ENCODE results near the gene BRF1. TPM values are rescaled to one million over a fixed set of nuclear protein-coding genes. Genes with fewer than 3 reads are reported as not detected.

Gene BRF1
- total and polyA plus RNA-seq, 2 of the 13 experiments (the other 11 are each of a cell fraction or from before 2014, with no cell fraction given), result 5.1 to 11.0 TPM

DNA sequence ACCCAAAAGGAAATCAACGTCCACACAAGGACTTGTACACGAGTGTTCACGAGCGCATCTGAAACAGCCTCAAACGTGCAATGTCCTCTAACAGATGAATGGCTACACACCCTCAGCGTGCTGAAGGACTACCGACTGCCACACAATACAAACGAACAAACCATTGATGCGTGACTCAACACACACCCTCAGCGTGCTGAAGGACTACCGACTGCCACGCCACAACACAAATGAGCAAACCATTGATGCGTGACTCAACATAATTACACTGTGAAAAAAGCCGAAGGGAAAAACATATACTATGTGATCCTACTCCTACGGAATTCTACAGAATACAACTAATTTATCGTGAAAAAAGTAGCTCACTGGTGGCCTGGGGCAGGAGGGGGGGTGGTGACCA, 77.5 kb downstream of the BRF1 start:
- CTCF ChIA-PET (ENCODE audit: low intra/inter-chr PET ratio, low total read pairs), result no interaction called here

GRCh38 chr14:105221598-105222178, 79.1 kb downstream of the BRF1 start:
- intact Hi-C loops (cut with micrococcal nuclease; ENCODE audit: unreplicated experiment) (no loop called here), in situ Hi-C loops (cut with HindIII; ENCODE audit: extremely low pct_ligation_motif_present, low pct_unique_long_range_greater_than_20kb) (no loop called here)
- no TSS peak for BruUV-seq (replicated peaks)
- FAIRE-seq (no peak), DNase-seq (ENCODE audit: low spot score) (no peak), ATAC-seq (no peak)
- Histone ChIP-seq H3K79me2 (ENCODE audit: insufficient read depth, low read length) (no peaks in the 10 kb centered on the region), H3K27ac (ENCODE audit: extremely low read length, insufficient read depth, low read length) (no peak overlapping the region), H3K9me3 (ENCODE audit: low read length) (no peaks in the 10 kb centered on the region), H4K20me1 (ENCODE audit: insufficient read depth, low read length) (no peaks in the 10 kb centered on the region), H3K27me3 (ENCODE audit: control insufficient read depth in 1 of 2, insufficient read depth in 2 of 2, low read length in 2 of 2) (no peaks in the 10 kb centered on the region), H3K4me3 (replicated peaks in 1 of 3; ENCODE audit: insufficient read depth in 1 of 3, low read depth in 2 of 3, low read length in 3 of 3) (no peak overlapping the region), H3K9ac (ENCODE audit: insufficient read depth, low read depth, low read length) (no peak overlapping the region), H3K36me3 (replicated peaks in 1 of 2; ENCODE audit: control insufficient read depth in 1 of 2, insufficient read depth in 2 of 2, low read length in 2 of 2) (peaks cover 19 to 47% of the 10 kb centered on the region in 2 experiments; a peak in 4 of 5 replicates), H3K4me2 (ENCODE audit: low read depth, low read length) (no peak overlapping the region), H3K4me1 (ENCODE audit: insufficient read depth, low read length) (no peaks in the 10 kb centered on the region), H2AFZ (ENCODE audit: low read length) (no peak overlapping the region)
- POLR2A ChIA-PET, result no interaction called here
- CTCF ChIA-PET (ENCODE audit: low intra/inter-chr PET ratio, low total read pairs), result no interaction called here
- WGBS (ENCODE audit: low lambda C conversion rate), result 97% methylated on average over 16 of the region's 27 CpGs
- TF ChIP-seq CBX1 (IDR thresholded peaks at IDR 0.05; ENCODE audit: low read depth) (no peak), SKI (IDR thresholded peaks at IDR 0.05; ENCODE audit: partially characterized antibody) (no peak), ZFX (CRISPR knock-in tag; IDR thresholded peaks at IDR 0.05; ENCODE audit: low read depth) (no peak), SRSF4 (IDR thresholded peaks at IDR 0.05; ENCODE audit: low read depth, low read length, poor library complexity, severe bottlenecking) (no peak), REXO4 (CRISPR knock-in tag; IDR thresholded peaks at IDR 0.05; ENCODE audit: borderline replicate concordance) (no peak), MYC (CRISPR knock-in tag; IDR thresholded peaks at IDR 0.05; ENCODE audit: borderline replicate concordance) (no peak), ZNF256 (CRISPR knock-in tag; conservative IDR thresholded peaks at IDR 0.05) (no peak)
- TF ChIP-seq, protein P1, sequence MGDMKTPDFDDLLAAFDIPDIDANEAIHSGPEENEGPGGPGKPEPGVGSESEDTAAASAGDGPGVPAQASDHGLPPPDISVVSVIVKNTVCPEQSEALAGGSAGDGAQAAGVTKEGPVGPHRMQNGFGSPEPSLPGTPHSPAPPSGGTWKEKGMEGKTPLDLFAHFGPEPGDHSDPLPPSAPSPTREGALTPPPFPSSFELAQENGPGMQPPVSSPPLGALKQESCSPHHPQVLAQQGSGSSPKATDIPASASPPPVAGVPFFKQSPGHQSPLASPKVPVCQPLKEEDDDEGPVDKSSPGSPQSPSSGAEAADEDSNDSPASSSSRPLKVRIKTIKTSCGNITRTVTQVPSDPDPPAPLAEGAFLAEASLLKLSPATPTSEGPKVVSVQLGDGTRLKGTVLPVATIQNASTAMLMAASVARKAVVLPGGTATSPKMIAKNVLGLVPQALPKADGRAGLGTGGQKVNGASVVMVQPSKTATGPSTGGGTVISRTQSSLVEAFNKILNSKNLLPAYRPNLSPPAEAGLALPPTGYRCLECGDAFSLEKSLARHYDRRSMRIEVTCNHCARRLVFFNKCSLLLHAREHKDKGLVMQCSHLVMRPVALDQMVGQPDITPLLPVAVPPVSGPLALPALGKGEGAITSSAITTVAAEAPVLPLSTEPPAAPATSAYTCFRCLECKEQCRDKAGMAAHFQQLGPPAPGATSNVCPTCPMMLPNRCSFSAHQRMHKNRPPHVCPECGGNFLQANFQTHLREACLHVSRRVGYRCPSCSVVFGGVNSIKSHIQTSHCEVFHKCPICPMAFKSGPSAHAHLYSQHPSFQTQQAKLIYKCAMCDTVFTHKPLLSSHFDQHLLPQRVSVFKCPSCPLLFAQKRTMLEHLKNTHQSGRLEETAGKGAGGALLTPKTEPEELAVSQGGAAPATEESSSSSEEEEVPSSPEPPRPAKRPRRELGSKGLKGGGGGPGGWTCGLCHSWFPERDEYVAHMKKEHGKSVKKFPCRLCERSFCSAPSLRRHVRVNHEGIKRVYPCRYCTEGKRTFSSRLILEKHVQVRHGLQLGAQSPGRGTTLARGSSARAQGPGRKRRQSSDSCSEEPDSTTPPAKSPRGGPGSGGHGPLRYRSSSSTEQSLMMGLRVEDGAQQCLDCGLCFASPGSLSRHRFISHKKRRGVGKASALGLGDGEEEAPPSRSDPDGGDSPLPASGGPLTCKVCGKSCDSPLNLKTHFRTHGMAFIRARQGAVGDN (CRISPR knock-in tag; IDR thresholded peaks at IDR 0.05), result no peak

More for the DNA sequence above, 77.5 kb downstream of the BRF1 start:
- no peak overlapping the region for H3K4me3 ChIP-seq (replicated peaks in 1 of 3; ENCODE audit: insufficient read depth in 1 of 3, low read depth in 2 of 3, low read length in 3 of 3)
- BruUV-seq (replicated peaks), result no TSS peak
- no peak for ATAC-seq
- no peak overlapping the region for H2AFZ ChIP-seq (ENCODE audit: low read length)
- in situ Hi-C loops (cut with HindIII; ENCODE audit: extremely low pct_ligation_motif_present, low pct_unique_long_range_greater_than_20kb), result no loop called here
- no peak for DNase-seq (ENCODE audit: low spot score)
- no peaks in the 10 kb centered on the region for H3K27me3 ChIP-seq (ENCODE audit: control insufficient read depth in 1 of 2, insufficient read depth in 2 of 2, low read length in 2 of 2)
- H3K4me2 ChIP-seq (ENCODE audit: low read depth, low read length), result no peak overlapping the region
- no peaks in the 10 kb centered on the region for H4K20me1 ChIP-seq (ENCODE audit: insufficient read depth, low read length)
- 88% methylated on average over 16 of the region's 16 CpGs for WGBS (ENCODE audit: low lambda C conversion rate)
- FAIRE-seq, result no peak
- no peak for TF ChIP-seq EEA1 (CRISPR knock-in tag; IDR thresholded peaks at IDR 0.05; ENCODE audit: borderline replicate concordance)
- no peaks in the 10 kb centered on the region for H3K9me3 ChIP-seq (ENCODE audit: low read length)
- peaks cover 16 to 49% of the 10 kb centered on the region in 2 experiments; a peak in 4 of 5 replicates for H3K36me3 ChIP-seq (replicated peaks in 1 of 2; ENCODE audit: control insufficient read depth in 1 of 2, insufficient read depth in 2 of 2, low read length in 2 of 2)
- H3K4me1 ChIP-seq (ENCODE audit: insufficient read depth, low read length), result no peaks in the 10 kb centered on the region
- H3K9ac ChIP-seq (ENCODE audit: insufficient read depth, low read depth, low read length), result no peak overlapping the region
- intact Hi-C loops (cut with micrococcal nuclease; ENCODE audit: unreplicated experiment), result no loop called here
- POLR2A ChIA-PET, result no interaction called here
- no peaks in the 10 kb centered on the region for H3K79me2 ChIP-seq (ENCODE audit: insufficient read depth, low read length)
- H3K27ac ChIP-seq (ENCODE audit: extremely low read length, insufficient read depth, low read length), result no peak overlapping the region

Data from HepG2 (cell line).